DMS 273 treated with DMSO at 0.1 percent for 48 hours (cell line): ENCODE measurements around the gene PIP4K2A.
"Not testable (repeated sequence)": the region's sequence is repeated elsewhere in the genome, so short reads cannot be mapped to it uniquely, and the experiment has no call there.

ENCODE experiments used
- DNase-seq: peaks from one replicate; lab custom pipeline; 2025; lab: John Stamatoyannopoulos, UW

Gene PIP4K2A

DNA sequence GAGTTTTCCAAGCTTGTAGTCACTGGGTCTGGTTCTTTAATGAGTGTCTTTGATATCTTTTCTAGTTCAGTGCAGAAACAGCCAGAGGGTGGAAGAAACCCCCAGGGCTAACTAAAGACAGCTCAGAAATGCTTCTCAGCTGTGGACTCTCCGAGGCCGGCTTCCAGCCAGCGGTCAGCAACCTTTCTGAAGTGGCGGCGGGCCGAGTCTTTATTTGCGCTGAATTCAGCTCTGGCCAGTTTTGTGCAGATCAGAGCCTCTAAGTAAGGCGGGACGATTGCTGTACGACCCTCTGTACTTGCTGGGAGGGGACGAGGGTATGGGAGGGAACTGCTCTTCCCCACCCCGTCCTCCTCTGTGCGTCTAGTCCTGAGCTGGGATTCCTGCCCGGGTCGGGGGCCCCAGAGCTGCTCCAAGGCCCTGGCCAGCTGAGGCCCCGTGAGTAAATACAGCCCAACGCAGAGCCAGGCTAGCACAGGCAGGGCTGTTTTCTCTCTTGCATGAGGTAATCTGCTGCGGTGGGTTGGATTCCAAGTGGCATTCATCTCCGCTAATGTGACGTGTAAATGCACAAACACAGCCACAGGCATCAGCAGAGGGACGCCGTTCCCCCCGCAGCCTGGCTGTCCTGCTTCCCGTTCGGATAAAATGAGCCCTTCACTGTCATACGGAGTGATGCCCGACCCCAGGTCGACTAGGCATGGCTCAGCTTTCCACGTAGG, 159.8 kb downstream of the PIP4K2A start:
- DNase-seq, result no peak

DNA sequence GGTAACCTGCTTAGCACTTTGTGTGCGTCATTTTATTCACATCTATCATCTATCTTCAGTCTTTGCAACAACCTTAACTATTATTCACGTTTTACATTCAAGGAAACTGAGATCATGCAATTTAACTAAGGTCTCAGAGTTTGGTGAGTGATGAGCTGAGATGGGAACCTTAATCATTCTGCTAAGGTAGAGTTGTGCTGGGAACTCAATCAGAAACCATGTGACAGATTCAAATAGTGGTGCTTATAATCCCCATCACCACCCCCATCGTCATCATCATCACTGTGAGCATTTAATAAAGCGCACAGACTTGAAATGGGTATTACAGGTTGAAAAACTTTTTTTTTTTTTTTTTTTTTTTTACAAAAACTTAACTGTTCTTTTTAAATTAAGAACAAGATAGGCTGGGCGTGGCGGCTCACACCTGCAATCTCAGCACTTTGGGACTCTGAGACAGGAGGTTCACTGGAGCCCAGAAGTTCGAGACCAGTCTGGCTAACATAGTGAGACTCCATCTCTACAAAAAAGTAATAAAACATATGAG, 160.9 kb downstream of the PIP4K2A start:
- DNase-seq, result no peak

DNA sequence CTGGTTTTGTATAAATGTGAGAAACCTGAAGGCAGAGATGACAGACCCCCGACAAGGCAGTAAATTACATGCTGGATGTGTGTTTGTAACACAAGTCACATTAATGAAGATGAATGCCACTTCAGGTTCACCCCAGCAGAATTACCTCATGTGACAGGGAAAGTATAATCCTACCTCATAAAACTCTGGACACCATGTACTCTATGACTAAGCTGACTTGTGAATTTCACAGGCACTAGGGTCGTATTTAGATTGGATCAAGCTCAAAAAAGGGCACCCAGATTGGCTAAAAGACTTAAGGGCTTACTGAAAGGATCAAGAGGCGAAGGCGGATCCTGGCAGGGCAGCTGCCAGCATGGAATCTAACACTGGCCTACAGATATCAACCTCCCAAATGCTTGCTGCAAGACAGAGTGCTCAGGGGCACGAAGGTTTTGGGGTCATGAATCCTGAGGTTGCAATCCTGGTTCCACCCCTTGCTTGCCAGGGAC, 161.4 kb downstream of the PIP4K2A start:
- DNase-seq, result no peak

DNA sequence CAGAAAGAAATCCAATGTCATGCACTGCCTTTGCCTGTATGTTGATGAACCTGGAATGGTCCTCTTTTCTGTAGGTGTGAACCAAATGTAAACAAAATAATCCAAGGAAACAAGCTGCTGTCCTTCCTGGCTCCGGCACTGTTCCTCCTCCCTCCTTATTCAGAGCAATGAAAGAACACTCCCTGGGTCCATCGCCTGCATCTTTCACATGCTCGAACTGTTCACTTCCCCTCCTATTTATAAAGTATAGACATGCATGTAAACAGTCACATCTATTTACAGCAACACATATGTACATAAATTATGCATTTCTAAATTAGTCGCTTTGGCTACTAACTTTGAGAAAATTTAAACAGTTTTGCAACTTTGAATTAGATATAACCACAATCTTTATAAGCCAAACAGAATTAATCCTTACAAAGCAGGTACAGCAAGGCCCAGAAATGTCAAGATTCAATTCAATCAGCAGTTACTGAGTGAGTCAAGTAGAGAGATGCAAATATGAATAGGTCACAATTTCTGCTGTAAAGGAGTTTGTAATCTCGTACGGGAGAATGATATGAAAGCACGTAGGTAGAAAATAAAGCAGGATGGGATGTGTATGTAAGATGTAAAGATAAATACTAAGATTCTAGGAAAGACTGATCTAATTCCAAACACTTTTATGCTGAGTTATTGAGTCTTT, 162.6 kb downstream of the PIP4K2A start:
- no peak for DNase-seq

DNA sequence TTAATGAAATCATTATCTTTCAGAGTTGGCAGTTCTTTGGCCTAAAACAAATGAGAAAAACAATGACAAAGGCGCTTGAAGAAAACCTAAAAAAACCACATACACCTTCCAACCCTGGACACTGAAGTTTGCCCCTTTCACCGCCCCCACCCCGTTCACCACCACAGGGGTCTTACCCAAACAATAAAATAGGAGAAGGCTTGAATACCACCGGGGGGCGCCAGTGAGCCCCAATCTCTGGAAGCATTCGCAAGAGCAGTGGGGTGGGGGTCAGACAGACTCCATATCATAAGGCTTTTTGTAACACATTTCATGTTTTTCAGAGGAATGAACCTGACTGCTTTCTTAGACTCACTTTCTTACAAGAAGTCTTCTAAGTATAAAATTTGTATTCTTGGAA, 163.6 kb downstream of the PIP4K2A start:
- no peak for DNase-seq

DNA sequence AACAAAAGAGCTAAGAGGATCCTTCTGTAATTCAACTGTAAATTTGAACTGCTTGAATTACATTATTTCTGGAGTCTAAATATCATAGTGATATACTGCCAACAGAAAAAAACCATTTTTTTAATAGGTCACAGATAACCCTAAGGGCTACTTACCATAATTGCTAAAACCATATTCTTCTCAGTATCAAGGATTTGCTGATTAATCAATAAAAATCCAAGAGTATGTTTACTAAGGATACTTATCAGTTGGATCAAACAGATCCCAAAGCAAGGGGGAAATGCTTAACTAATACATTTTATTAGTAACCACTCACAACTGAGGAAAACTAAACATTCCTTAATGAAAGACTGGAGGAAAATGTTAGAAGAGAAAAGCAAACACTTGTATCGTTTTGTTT, 166.0 kb downstream of the PIP4K2A start:
- no peak for DNase-seq

DNA sequence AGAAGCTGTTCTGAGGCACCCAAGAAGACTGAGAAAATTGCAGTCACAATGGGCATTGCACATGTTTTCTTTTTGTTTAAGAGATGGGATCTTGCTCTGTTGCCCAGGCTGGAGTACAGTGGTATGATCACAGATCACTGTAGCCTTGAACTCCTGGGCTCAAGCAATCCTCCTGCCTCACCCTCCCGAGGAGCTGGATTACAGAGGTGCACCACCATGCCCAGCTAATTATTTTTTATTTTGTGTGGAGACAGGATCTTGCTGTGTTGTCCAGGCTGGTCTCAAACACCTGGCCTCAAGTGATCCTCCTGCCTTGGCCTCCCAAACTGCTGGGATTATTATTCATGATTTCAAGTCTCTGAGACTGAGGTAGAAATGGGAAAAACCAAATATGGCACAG, 168.7 kb downstream of the PIP4K2A start:
- no peak for DNase-seq

DNA sequence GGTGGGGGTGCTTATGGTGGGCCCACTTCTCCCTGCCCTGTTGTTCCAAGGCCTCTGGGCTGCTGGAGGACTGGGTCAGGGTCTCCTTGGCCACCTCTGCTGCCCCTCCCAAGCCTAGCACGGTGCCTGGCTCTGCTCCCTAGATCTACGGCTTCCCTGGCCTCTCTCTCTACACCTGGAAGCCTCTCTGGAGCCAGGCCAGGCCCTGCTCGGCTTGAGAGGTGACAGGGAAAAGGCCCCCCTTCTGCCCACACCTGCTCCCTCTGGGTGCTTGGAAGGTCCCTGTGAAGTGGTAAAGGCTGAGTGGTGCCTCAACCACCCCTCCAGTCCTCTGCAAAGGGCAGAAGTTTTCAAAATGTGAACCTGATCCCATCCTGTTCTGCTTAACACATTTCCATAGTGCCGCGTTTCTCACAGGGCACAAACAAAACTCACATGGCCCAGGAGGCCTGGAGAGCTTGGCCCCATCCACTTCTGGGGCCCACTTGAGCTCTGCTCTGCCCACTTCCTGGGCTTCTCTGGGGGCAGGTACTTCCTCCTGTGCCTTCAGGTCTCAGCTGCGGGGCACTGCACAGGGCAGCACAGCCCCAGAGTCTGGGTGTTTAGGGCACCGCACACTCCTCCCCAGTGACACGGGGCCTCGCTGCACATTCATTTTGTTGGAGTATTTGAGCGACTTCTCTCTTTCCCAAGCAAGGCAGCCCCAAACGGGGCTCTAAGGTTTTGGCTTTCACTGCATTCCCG, 169.9 kb downstream of the PIP4K2A start:
- DNase-seq, result no peak

DNA sequence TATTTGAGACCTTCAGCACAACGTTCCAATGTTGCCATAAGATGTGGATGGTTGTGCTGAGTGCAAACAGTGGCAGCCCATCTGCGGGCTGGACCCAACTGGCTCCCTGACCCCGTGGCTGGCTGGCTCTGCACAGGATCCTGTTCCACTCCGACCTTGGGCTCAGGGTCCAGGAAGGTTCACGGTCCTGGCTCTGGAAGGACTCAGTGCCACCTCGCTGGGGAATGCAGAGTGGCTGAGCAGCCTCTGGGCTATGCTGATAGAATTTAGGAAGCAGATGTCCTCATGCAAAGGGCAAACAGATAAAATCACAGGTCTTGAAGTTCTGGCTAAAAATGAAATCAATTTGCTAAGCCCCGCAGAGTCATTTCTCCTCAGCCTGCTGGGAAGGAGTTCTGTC, 171.6 kb downstream of the PIP4K2A start:
- DNase-seq, result no peak

DNA sequence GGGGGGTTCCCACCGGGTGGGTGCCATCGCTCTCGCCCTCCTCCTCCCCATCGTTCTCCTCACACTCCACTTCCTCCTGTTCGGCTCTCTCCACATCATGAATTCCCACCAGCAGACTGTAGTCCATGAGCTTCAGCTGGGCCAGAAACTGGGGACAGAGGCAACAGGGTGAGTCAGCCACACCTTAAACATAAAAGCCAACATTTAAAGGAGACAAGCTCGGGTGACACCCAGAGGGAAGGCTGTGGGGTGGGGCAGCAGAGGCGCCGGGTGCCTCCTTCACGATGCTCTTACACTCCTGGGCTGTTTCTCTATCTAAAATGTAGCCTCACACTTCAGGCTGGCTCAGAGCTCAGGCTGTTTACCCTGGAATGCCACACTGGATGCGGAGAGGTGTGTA, 172.5 kb downstream of the PIP4K2A start:
- DNase-seq, result no peak

DNA sequence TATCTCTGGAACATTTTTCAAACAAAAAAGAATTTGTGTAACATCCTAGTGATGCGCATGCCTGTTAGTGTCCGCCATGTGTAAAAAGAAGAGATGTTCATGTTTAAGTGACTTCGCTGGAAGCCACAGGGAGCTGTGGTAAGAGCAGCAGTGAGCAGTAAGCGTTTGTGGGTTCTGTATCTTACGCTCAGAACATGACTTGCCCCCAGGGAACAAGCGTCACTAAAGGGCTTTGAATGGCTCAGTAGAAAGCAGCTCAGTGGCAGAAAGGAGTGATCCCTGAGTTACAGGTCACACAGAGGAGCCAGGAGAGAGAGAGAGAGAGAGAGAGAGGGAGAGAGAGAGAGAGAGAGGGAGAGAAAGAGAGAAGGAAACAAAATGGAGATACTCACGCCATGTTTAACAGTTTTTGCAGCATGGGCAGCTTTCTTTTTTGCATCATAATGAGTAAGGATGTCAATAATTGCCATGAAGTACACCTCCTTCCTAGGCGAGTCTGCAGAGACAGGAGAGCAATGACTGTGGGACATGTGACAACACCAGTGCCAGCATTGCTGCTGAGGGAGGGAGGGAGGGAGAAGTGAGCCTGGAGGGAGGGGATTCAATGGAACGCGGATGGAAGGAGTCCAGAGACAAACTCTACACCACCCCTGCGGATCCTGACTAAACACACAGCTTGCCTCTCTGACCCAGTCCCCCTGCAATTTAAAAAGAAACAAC, 174.6 kb downstream of the PIP4K2A start:
- no peak for DNase-seq

DNA sequence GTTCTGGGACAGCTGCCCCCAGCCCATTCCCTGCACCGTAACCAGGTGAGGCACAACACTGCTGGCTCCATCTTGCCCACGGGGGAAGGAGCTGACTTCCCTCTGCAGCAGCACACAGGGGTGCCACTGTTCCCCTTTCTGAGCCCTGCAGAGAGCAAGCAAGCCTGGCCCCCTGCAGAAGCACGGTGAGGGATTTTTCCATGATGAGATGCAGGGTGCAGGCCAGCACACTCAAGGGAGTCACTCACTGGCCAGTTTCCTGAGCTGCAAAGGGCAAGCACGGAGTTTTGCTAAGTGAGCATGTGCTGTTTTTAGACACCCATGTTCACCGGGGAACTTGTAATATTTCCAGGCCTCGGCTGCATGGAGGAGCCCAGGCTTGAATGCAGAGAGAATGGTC, 176.6 kb downstream of the PIP4K2A start:
- no peak for DNase-seq

DNA sequence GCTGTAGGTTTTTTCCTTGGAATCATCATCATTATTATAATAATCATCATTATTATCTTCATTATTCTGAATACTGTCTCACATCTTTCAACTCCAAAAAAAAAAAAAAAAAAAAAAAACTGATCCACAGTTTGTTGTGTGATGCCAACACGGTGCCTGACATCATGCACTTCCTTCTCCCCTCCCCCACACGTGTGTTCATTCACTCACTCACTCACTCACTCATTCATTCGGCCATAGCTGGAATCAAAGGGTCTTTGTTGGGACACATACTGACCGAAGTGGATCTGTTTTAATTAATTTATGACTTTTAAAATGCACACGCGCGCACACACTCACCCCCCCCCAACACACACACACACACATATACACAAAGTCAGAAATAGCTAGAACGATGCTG, 177.8 kb downstream of the PIP4K2A start:
- DNase-seq, result no peak

DNA sequence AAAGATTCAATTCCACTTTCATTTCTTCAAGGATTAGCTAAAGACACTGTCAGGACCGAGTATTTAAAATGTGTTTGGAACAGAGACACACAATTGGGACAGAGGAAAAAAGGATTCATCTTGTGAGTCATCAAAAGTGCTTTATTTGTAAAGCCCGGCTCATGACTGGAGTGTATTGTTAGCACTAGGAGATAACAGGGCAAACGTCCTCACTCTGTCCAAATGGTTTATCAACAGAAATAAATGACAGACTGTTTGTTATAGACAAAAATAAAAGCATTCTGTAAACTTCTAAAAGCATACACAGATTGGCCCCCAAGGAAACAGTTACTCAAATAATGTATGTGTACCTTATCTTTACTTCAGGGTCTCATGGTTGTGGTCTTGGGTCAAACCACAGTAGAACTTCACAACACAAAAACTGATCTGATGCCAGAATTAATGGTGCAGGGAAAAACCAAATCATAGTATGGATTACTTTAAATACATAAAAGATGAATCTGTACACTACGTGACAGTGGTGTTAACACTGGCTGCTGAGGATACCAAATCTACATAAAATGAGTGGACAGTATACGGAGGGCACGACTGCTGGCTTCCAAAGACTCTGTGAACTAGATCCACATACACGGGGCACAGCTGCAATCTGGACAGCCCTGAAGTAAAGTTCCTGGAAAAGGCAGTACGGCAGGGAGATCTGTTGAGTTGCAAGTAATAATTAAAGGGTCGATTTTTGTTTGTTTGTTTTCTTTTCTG, 179.4 kb downstream of the PIP4K2A start:
- no peak for DNase-seq

DNA sequence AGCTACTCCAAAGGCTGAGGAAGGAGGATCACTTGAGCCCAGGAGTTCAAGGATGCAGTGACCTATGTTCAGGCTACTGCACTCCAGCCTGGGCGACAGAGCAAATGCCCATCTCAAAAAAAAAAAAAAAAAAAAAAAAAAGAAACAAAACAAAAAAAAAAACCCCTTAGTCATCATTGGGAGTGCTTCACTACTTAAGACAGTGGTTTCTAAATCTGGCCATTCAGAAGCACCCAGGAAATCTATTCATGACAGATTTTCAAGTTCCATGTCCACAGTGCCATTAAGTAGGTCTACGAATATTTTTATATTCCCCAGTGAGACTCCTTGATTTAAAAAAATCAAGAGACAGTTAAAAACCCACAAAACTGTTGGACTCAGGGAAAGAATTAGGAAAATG, 182.9 kb downstream of the PIP4K2A start:
- DNase-seq, result no peak

DNA sequence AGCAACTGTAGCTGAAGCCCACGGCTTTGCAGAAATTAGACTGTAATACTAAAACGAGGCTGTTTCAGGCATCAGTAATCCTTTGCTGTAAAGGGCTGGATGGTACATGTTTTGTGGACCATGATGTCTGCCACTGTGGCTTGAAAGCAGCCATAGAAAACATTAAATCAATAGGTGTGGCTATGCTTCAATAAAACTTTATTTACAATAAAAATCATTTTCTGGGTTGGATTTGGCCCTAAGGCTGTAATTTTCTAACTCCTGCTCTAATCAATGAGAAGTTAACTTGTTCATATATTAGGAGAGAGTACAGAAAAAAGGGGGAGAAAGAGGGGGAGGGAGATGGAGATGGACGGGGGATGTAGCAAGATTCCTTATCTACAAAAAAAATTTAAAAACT, 183.4 kb downstream of the PIP4K2A start:
- no peak for DNase-seq

DNA sequence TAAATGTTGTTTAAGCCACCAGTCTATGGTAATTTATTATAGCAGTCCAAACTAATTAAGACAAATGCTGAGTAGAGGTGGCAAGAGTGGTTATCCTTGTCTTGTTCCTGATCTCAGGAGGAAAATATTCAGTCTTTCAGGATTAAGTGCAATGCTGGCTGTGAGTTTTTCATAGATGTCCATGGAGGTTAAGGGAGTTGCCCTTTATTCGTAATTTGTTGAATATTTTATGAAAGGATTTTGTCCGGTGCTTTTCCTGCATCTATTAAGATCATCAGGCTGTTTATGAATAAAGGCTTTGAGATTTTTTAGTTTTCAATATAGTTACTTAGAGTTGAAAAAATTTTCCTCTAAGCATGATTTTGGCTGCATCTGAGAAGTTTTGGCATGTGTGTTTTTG, 186.9 kb downstream of the PIP4K2A start:
- DNase-seq, result no peak

DNA sequence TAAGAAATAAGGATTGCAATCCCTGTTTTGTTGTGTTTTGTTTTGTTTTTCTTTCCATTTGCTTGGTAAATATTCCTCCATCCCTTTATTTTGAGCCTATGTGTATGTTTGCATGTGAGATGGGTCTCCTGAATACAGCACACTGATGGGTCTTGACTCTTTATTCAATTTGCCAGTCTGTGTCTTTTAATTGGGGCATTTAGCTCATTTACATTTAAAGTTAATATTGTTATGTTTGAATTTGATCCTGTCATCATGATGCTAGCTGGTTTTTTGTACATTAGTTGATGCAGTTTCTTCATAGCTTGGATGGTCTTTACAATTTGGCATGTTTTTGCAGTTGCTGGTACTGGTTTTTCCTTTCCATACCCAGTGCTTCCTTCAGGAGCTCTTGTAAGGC, 190.0 kb downstream of the PIP4K2A start:
- DNase-seq, result not testable (repeated sequence)

DNA sequence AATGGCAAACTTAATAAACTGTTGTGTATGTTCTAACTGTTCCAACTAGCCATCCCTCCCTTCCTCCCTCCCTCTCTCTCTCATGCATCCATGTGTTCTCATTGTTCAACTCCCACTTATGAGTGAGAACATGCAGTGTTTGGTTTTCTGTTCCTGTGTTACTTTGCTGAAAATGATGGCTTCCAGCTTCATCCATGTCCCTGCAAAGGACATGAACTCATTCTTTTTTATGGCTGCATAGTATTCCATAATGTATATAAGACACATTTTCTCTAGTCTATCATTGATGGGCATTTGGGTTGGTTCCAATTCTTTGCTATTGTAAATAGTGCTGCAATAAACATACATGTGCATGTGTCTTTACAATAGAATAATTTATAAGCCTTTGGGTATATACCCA, 193.7 kb downstream of the PIP4K2A start:
- DNase-seq, result not testable (repeated sequence)

DNA sequence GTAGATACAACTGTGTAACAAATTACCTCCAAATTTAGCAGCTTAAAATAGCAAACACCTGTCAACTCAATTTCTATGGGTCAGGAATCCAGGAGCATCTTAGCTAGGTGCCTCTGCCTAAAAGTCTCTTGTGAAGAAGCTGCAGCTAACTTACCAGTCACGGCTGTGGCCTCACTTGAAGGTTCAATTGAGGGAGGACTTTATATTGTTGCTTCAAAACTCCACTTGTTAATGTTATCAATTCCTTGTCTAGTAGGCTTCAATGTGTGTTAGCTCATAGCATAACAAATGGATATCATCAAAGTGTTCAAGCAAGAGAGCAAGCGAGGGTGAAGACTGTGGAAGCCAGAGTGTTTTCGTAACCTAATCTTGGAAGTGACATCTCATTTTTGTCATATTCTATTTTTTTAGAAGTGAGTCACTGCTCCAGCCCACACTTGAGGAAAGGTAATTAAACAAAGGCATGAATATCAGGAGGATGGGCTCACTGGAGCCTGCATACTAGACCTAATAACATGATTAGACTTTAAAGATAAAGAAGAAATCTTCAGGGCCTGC, 196.1 kb downstream of the PIP4K2A start:
- no peak for DNase-seq

DNA sequence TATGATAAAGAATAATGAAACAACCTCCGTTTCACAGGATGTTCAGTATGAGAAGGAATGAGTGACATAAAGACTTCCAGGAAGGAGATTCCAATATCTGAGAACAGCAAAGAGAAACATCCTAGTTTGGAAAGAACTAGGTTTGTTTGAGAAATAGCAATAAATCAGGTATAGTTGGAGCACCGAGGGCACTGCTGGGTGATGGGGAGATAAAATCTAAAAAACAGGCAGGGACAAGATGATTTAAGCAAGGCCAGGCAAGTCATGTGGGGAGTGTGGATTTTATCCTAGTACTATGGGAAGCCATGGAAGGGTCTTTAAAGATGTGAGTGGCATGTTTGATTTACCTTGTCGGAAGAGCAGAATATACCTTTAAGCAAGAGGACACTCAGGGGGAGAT, 199.4 kb downstream of the PIP4K2A start:
- DNase-seq, result no peak
